Gastrocnemius medialis (tissue), 4 donors: ENCODE measurements around the gene TTLL13. TPM values are rescaled to one million over a fixed set of nuclear protein-coding genes. Genes with fewer than 3 reads are reported as not detected.
"Not testable (repeated sequence)": the region's sequence is repeated elsewhere in the genome, so short reads cannot be mapped to it uniquely, and the experiment has no call there.

Experiments used
- ATAC-seq, 2 donors: fragments of 150-250 bp; one replicate each; pipeline ENCODE4 v1.9.1; 2016
- DNase-seq, 2 donors: peaks; one replicate each; pipeline ENCODE4 v3.0.0-alpha.2; 2019
- H3K27ac ChIP-seq, 4 donors: fragments of 200-600 bp; sonication (generic); 1 replicate in 1 of 4; 2 replicates in 3 of 4; pipeline ENCODE4 v1.5.1; 2016 to 2018; ENCODE audit warnings: mild to moderate bottlenecking in 2 of 4, moderate library complexity in 1 of 4
- H3K27me3 ChIP-seq, 3 donors: fragments of 200-600 bp; sonication (generic) in 2 of 3; 1 replicate in 1 of 3; 2 replicates in 2 of 3; pipeline versions ENCODE4 v1.5.1 to v1.6.0; 2016 to 2019; ENCODE audit warnings: mild to moderate bottlenecking in 1 of 3, moderate library complexity in 1 of 3
- H3K36me3 ChIP-seq, 2 donors: fragments of 200-600 bp; sonication (generic) in 1 of 2; one replicate each; pipeline ENCODE4 v1.5.1; 2017 to 2018
- H3K4me1 ChIP-seq, 2 donors: fragments of 200-600 bp; sonication (generic) in 1 of 2; one replicate each; pipeline ENCODE4 v1.5.1; 2016 to 2017; ENCODE audit warnings: mild to moderate bottlenecking in 2 of 2
- H3K4me3 ChIP-seq, 4 donors: fragments of 200-600 bp; sonication (generic) in 3 of 4; 1 replicate in 1 of 4; 2 replicates in 3 of 4; pipeline ENCODE4 v1.5.1; 2016 to 2019; ENCODE audit warnings: mild to moderate bottlenecking in 2 of 4
- H3K9me3 ChIP-seq, 3 donors: fragments of 200-600 bp; sonication (generic) in 2 of 3; 1 replicate in 1 of 3; 2 replicates in 2 of 3; pipeline ENCODE4 v1.5.1; 2016 to 2019
- POLR2A ChIP-seq, 2 donors: fragments of 450-650 bp; IDR thresholded peaks; one replicate each; pipeline ENCODE4 v1.6.1; 2017; ENCODE audit warnings: antibody characterized with exemption in 2 of 2, mild to moderate bottlenecking in 2 of 2, moderate library complexity in 2 of 2
- in situ Hi-C, 4 donors: fragments of 200-750 bp; cut with MboI; loops; one replicate each; pipeline versions ENCODE4 v1.15.0 to v1.8.0; 2017; ENCODE audit warnings: low sequenced_read_pairs in 4 of 4
- intact Hi-C: fragments of 100-400 bp; cut with DNase I; formaldehyde crosslinking; loops from one replicate; pipeline ENCODE4 v1.15.1; 2023; ENCODE audit warnings: low total_unique reads
- total RNA-seq, 4 donors: library from RNA; depleted of rRNA; stranded (reverse); fragments of >200 nt; gene quantifications; one replicate each; pipeline versions ENCODE4 v1.1.0 to v1.2.3, GENCODE V29; 2016
- TF ChIP-seq, protein P1 (sequence below), 5 experiments: fragments of 450-650 bp in 3 of 5; fragments of 200-600 bp in 2 of 5; sonication (generic) in 2 of 5; IDR thresholded peaks in 4 of 5; conservative IDR thresholded peaks in 1 of 5; 1 replicate in 4 of 5; 2 replicates in 1 of 5; pipeline ENCODE4 v1.5.1; 2016 to 2019; ENCODE audit warnings: antibody characterized with exemption in 5 of 5, mild to moderate bottlenecking in 3 of 5, moderate library complexity in 3 of 5

TTLL13 gene
- total RNA-seq, 4 donors from 2014 or later, result not detected

DNA sequence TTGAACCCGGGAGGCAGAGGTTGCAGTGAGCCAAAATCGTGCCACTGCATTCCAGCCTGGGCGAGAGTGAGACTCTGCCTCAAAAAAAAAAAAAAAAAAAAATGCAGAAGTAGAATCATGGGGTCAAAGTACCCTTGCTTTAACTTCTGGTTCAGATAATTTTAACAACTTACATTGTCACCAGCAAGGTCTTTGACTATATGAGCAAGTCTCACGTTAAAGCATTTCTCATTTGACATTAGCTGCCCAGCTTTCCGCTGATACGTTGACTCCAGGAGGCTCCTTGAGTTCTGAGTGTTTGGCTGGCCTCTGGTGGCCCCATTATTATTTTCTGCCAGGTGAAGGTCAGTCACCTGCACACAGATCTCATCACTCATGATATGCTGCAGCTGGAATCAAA is 32.3 kb downstream of the TTLL13 start:
- H3K27me3 ChIP-seq, H3K36me3 ChIP-seq, intact Hi-C loops, ATAC-seq, H3K4me1 ChIP-seq, DNase-seq, in situ Hi-C loops, H3K9me3 ChIP-seq, H3K27ac ChIP-seq, H3K4me3 ChIP-seq: not testable (repeated sequence)

DNA sequence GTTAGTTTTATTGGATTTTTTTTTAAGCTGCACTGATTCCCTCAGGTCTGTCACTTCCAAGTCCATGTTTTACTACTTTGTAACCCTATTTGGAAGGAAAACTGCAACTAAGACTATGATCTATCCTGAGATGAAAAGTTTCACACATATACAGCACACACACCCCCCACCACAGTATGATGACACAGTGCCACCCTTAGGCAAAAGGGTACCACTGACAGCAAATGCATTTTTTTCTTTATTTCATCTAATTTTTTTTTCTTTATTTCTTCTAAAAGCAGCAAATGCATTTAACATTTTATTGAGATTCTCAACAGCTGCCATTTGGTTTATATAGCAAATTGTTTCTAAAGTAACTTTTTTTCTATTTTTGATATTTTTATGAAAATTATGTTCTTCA is 37.3 kb downstream of the TTLL13 start:
- Histone ChIP-seq H3K27ac (no peak overlapping the region), H3K36me3 (no peaks in the 10 kb centered on the region), H3K27me3 (no peaks in the 10 kb centered on the region), H3K9me3 (no peaks in the 10 kb centered on the region), H3K4me3 (no peak overlapping the region), H3K4me1 (no peaks in the 10 kb centered on the region)
- DNase-seq, result no peak
- TF ChIP-seq, protein P1, sequence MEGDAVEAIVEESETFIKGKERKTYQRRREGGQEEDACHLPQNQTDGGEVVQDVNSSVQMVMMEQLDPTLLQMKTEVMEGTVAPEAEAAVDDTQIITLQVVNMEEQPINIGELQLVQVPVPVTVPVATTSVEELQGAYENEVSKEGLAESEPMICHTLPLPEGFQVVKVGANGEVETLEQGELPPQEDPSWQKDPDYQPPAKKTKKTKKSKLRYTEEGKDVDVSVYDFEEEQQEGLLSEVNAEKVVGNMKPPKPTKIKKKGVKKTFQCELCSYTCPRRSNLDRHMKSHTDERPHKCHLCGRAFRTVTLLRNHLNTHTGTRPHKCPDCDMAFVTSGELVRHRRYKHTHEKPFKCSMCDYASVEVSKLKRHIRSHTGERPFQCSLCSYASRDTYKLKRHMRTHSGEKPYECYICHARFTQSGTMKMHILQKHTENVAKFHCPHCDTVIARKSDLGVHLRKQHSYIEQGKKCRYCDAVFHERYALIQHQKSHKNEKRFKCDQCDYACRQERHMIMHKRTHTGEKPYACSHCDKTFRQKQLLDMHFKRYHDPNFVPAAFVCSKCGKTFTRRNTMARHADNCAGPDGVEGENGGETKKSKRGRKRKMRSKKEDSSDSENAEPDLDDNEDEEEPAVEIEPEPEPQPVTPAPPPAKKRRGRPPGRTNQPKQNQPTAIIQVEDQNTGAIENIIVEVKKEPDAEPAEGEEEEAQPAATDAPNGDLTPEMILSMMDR (IDR thresholded peaks at IDR 0.05 in 4 of 5, conservative IDR thresholded peaks at IDR 0.05 in 1 of 5), result peak in 1 of 5 experiments; percentile 44
- TF ChIP-seq POLR2A (IDR thresholded peaks at IDR 0.05), result no peak
- no peak for ATAC-seq
- intact Hi-C loops (no loop called here), in situ Hi-C loops (no loop called here)

DNA sequence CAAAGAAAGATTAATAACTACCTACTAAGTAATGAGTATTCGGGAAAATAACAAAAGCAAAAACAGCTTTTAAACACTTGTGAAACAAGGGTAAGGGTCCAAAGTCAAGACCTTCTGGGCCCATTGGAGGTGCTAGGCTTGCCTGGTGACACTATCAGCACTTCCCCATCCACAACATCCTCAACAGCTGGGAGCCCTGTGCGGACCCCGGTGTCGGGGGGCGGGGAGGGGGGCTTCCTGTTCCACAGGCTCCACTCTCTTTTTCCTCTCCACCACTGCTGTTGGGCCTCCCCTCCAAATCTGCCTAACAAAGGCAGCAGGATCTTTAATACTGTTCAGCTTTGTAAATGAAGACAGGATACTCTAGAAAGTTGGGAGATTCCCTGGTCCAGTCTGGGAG is 37.7 kb downstream of the TTLL13 start:
- Histone ChIP-seq H3K4me3 (no peak overlapping the region), H3K4me1 (no peaks in the 10 kb centered on the region), H3K36me3 (no peaks in the 10 kb centered on the region), H3K27ac (no peak overlapping the region), H3K27me3 (no peaks in the 10 kb centered on the region), H3K9me3 (no peaks in the 10 kb centered on the region)
- ATAC-seq, result no peak
- no peak for DNase-seq
- TF ChIP-seq, protein P1 (IDR thresholded peaks at IDR 0.05 in 4 of 5, conservative IDR thresholded peaks at IDR 0.05 in 1 of 5), result no peak
- TF ChIP-seq POLR2A (IDR thresholded peaks at IDR 0.05), result no peak
- in situ Hi-C loops (no loop called here), intact Hi-C loops (no loop called here)

DNA sequence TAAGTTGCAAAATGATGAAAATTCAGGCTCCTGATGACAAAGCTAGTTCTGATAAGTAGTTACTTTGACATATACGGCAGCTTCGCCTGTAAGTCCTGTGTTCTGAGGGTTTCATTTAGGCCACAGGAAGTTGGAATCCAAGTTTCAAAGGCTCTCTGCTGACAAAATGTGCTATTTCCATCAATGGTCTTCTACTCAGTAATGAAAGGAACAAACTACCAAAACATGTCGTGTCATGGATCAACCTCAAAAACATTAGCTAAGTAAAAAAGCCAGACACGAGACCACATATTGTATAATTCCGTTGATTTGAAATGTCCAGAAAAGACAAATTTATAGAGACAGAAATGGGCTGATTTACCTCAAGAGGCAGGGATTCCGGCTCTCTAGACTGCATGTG is 38.6 kb downstream of the TTLL13 start:
- no peak for TF ChIP-seq POLR2A (IDR thresholded peaks at IDR 0.05)
- ATAC-seq (no peak), DNase-seq (no peak)
- no peak overlapping the region for H3K27ac ChIP-seq
- H3K4me3 ChIP-seq, result no peak overlapping the region
- H3K36me3 ChIP-seq, result no peaks in the 10 kb centered on the region
- intact Hi-C loops (no loop called here), in situ Hi-C loops (no loop called here)
- H3K9me3 ChIP-seq, result no peaks in the 10 kb centered on the region
- H3K4me1 ChIP-seq, result no peaks in the 10 kb centered on the region
- H3K27me3 ChIP-seq, result no peaks in the 10 kb centered on the region

DNA sequence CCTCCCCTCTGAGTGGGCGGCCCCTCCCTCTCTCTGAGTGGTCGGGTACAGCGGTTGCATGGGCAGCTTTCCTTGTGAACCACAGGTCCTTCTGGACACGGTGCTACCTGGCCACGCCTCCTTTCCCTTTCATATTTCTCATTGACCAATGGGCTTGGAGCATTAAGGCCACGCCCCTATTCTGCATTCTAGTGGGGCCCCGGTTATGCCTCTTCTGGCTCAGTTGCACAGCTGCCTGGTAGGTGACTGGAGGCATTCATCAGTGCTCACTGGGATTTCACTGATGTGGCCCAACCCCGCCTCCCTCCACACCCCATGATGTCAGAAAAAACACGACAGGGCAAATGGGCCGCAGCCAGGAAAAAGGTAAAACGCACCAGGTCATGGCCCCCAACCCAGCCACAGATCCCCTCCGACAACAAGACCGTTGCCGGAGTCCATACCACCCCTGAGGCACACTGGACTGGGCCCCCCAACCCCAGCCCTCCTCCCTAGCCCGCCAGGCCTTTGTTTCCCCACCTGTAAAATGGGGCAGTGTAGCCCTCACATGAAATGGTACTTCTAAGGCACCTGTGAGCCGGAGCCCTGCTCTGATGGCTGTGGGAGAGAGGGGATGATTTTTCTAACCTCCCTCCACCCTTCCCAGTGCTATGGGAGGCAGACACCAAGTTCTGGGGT is 42.5 kb downstream of the TTLL13 start:
- Histone ChIP-seq H3K4me3 (no peak overlapping the region), H3K36me3 (no peaks in the 10 kb centered on the region), H3K9me3 (no peaks in the 10 kb centered on the region), H3K27me3 (no peaks in the 10 kb centered on the region), H3K4me1 (no peaks in the 10 kb centered on the region), H3K27ac (no peak overlapping the region)
- DNase-seq (no peak), ATAC-seq (no peak)
- no peak for TF ChIP-seq POLR2A (IDR thresholded peaks at IDR 0.05)
- TF ChIP-seq, protein P1 (IDR thresholded peaks at IDR 0.05 in 4 of 5, conservative IDR thresholded peaks at IDR 0.05 in 1 of 5), result no peak
- intact Hi-C loops, result no loop called here
- in situ Hi-C loops, result no loop called here
